ENCODE data around the gene BLCAP.

DNA sequence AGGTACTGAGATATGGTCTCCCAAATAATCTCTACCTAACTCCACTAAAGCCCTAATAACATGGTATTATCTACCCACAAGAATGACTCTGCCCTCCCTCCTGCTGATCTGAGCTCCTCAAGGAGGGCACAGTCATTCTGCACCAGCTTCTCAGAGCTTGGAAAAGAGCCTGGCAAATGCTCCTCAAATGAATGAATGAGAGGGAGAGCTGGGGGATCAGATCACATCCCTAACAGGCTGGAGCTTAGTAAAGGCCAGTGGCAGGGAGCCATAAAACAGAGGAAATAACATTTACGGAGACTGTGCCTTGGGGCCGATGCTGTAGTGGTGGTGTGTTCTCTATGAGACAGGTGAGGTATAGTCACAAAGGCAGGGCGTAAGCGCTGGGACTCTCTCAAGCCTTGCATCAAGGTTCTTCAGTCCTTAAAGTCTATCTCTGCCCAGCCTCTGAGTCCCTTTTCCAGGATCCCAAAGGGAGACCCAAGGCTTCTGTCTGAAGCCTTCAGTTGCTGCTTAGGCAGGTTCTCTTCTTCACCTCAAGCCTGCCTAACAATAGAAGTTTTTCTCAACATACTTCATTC, 13.8 kb downstream of the BLCAP start:
- TF ChIP-seq POLR2A (IDR thresholded peaks at IDR 0.05) = no peak
- TF ChIP-seq, protein P1, sequence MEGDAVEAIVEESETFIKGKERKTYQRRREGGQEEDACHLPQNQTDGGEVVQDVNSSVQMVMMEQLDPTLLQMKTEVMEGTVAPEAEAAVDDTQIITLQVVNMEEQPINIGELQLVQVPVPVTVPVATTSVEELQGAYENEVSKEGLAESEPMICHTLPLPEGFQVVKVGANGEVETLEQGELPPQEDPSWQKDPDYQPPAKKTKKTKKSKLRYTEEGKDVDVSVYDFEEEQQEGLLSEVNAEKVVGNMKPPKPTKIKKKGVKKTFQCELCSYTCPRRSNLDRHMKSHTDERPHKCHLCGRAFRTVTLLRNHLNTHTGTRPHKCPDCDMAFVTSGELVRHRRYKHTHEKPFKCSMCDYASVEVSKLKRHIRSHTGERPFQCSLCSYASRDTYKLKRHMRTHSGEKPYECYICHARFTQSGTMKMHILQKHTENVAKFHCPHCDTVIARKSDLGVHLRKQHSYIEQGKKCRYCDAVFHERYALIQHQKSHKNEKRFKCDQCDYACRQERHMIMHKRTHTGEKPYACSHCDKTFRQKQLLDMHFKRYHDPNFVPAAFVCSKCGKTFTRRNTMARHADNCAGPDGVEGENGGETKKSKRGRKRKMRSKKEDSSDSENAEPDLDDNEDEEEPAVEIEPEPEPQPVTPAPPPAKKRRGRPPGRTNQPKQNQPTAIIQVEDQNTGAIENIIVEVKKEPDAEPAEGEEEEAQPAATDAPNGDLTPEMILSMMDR (IDR thresholded peaks at IDR 0.05) = no peak
